HCT116 (cell line): ENCODE data around the gene TLR1. TPM values are rescaled to one million over a fixed set of nuclear protein-coding genes. Genes with fewer than 3 reads are reported as not detected.

Experiments
- ATAC-seq: fragments of 200-7000 bp; cut with Tn5 transposase; 2 replicates; pipeline ENCODE4 v1.9.1; 2020; ENCODE audit warnings: mild to moderate bottlenecking, moderate library complexity
- BruUV-seq: library from RNA; stranded (reverse); fragments of 400-500 nt; replicated peaks from 2 replicates; lab custom pipeline; 2021; lab: Mats Ljungman, UMichigan
- CTCF ChIA-PET: fragments of 300-600 bp; sonication (Branson Sonifier 250); formaldehyde crosslinking; loops from one replicate; lab custom pipeline; 2021; ENCODE audit warnings: antibody characterized with exemption; lab: Charles Lee
- POLR2A ChIA-PET: fragments of 300-600, 350-600 bp; sonication (Branson Sonifier 250); formaldehyde crosslinking; loops from one replicate; lab custom pipeline; 2021; ENCODE audit warnings: antibody characterized with exemption; lab: Charles Lee
- RAD21 ChIA-PET, 2 experiments: fragments of 300-600 bp; sonication (Branson Sonifier 250); formaldehyde crosslinking; loops; one replicate each; lab custom pipeline; 2023; ENCODE audit warnings: low total read pairs in 2 of 2; ENCODE audit not compliant: uncharacterized antibody in 2 of 2, unreplicated experiment in 2 of 2, low non-redundant PET in 1 of 2; lab: Charles Lee
- DNase-seq: peaks from one replicate; pipeline ENCODE4 v3.0.0-alpha.2; 2010; ENCODE audit warnings: low read depth, low spot score
- H2AFZ ChIP-seq: fragments of 200-600 bp; shearing (Covaris generic), sonication (generic); 2 replicates; pipeline ENCODE4 v1.6.1; 2017; ENCODE audit warnings: low read depth, mixed run types, mixed read lengths, antibody characterized with exemption, low read length; ENCODE audit not compliant: poor library complexity, severe bottlenecking
- H3K27ac ChIP-seq: 2 replicates; pipeline ENCODE4 v1.5.1; 2012; ENCODE audit warnings: low read depth, low read length
- H3K27me3 ChIP-seq: fragments of 200-600 bp; sonication (generic); 2 replicates; pipeline ENCODE4 v1.6.1; 2016; ENCODE audit warnings: mixed run types, low read length, mixed read lengths; ENCODE audit not compliant: insufficient read depth
- H3K36me3 ChIP-seq, 2 experiments: fragments of 200-500 bp in 1 of 2; fragments of 200-600 bp in 1 of 2; sonication (Bioruptor generic) in 1 of 2; sonication (generic) in 1 of 2; 2 replicates each; pipeline versions ENCODE4 v1.5.1 to v1.6.1; 2014 to 2016; ENCODE audit warnings: low read length in 2 of 2, inconsistent platforms in 1 of 2, mixed read lengths in 1 of 2, mixed run types in 1 of 2; ENCODE audit not compliant: insufficient read depth in 2 of 2, control insufficient read depth in 1 of 2
- H3K4me1 ChIP-seq, 2 experiments: fragments of 200-600 bp in 1 of 2; sonication (generic) in 1 of 2; 2 replicates each; pipeline versions ENCODE4 v1.5.1 to v1.6.1; 2012 to 2017; ENCODE audit warnings: low read length in 2 of 2, inconsistent platforms in 1 of 2, mild to moderate bottlenecking in 1 of 2, mixed read lengths in 1 of 2, mixed run types in 1 of 2, moderate library complexity in 1 of 2; ENCODE audit not compliant: insufficient read depth in 2 of 2, control insufficient read depth in 1 of 2
- H3K4me2 ChIP-seq: fragments of 200-600 bp; sonication (generic); 2 replicates; pipeline ENCODE4 v1.6.1; 2017; ENCODE audit warnings: mixed run types, low read length, mixed read lengths
- H3K4me3 ChIP-seq, 2 experiments: fragments of 200-600 bp in 1 of 2; sonication (generic) in 1 of 2; replicated peaks in 1 of 2; 2 replicates each; pipeline ENCODE4 v1.5.1; 2011 to 2016; ENCODE audit warnings: low read length in 2 of 2, control low read depth in 1 of 2, low read depth in 1 of 2, mild to moderate bottlenecking in 1 of 2, mixed read lengths in 1 of 2, mixed run types in 1 of 2
- H3K79me2 ChIP-seq: fragments of 200-600 bp; sonication (generic); 2 replicates; pipeline ENCODE4 v1.6.1; 2017; ENCODE audit warnings: mild to moderate bottlenecking, mixed run types, low read length, moderate library complexity, mixed read lengths; ENCODE audit not compliant: insufficient read depth
- H3K9ac ChIP-seq: fragments of 200-600 bp; sonication (generic); 2 replicates; pipeline ENCODE4 v1.6.1; 2016; ENCODE audit warnings: low read length, mixed read lengths
- H3K9me2 ChIP-seq: fragments of 200-600 bp; sonication (generic), shearing (Covaris generic); 2 replicates; pipeline ENCODE4 v1.6.1; 2017; ENCODE audit warnings: mixed run types, mild to moderate bottlenecking, moderate library complexity; ENCODE audit not compliant: insufficient read depth
- H3K9me3 ChIP-seq, 2 experiments: fragments of 200-500 bp in 1 of 2; fragments of 200-600 bp in 1 of 2; sonication (Bioruptor generic) in 1 of 2; sonication (generic) in 1 of 2; 2 replicates each; pipeline ENCODE4 v1.6.1; 2014 to 2017; ENCODE audit warnings: low read length in 2 of 2, mixed read lengths in 2 of 2, inconsistent platforms in 1 of 2, low read depth in 1 of 2, mild to moderate bottlenecking in 1 of 2, mixed run types in 1 of 2, moderate library complexity in 1 of 2; ENCODE audit not compliant: control insufficient read depth in 1 of 2, insufficient read depth in 1 of 2
- H4K20me1 ChIP-seq: fragments of 200-600 bp; sonication (generic), shearing (Covaris generic); 2 replicates; pipeline ENCODE4 v1.6.1; 2017; ENCODE audit warnings: mixed run types, mild to moderate bottlenecking, moderate library complexity; ENCODE audit not compliant: insufficient read depth
- EGR1 ChIP-seq: IDR thresholded peaks from 2 replicates; pipeline ENCODE4 v1.6.1; 2012; ENCODE audit warnings: low read depth
- ELF1 ChIP-seq: IDR thresholded peaks from 2 replicates; pipeline ENCODE4 v1.6.1; 2012; ENCODE audit warnings: low read depth, borderline replicate concordance
- EZH2 ChIP-seq: fragments of 200-600 bp; sonication (generic); IDR thresholded peaks from 2 replicates; pipeline ENCODE4 v1.6.1; 2017; ENCODE audit warnings: antibody characterized with exemption, mixed run types
- EZH2phosphoT487 ChIP-seq: fragments of 200-600 bp; IDR thresholded peaks from 2 replicates; pipeline ENCODE4 v1.6.1; 2018; ENCODE audit warnings: antibody characterized with exemption, borderline replicate concordance
- FOSL1 ChIP-seq: IDR thresholded peaks from 2 replicates; pipeline ENCODE4 v1.6.1; 2012; ENCODE audit warnings: low read depth
- JUND ChIP-seq: IDR thresholded peaks from 2 replicates; pipeline ENCODE4 v1.6.1; 2012
- POLR2A ChIP-seq: IDR thresholded peaks from 2 replicates; pipeline ENCODE4 v1.7.0; 2011; ENCODE audit warnings: borderline replicate concordance; ENCODE audit not compliant: insufficient read depth, insufficient read length; ENCODE audit errors: extremely low read depth
- RAD21 ChIP-seq: IDR thresholded peaks from 2 replicates; pipeline ENCODE4 v1.6.1; 2012; ENCODE audit warnings: low read depth, mild to moderate bottlenecking
- YY1 ChIP-seq: IDR thresholded peaks from 2 replicates; pipeline ENCODE4 v1.6.1; 2011; ENCODE audit warnings: low read length, low read depth, moderate library complexity, mild to moderate bottlenecking; ENCODE audit not compliant: insufficient replicate concordance; ENCODE audit errors: extremely low read depth
- ZNF274 ChIP-seq: fragments of 200-500 bp; sonication (Bioruptor generic); IDR thresholded peaks from 2 replicates; pipeline ENCODE4 v1.6.1; 2014; ENCODE audit warnings: mild to moderate bottlenecking, low read depth, low read length, inconsistent platforms
- intact Hi-C: fragments of 100-400 bp; cut with micrococcal nuclease; formaldehyde crosslinking; loops from 2 replicates; pipeline ENCODE4 v1.10.0; 2022
- total RNA-seq: library from RNA; stranded (reverse); gene quantifications from one replicate; pipeline ENCODE4 v1.2.1, GENCODE V29; 2021; ENCODE audit not compliant: unreplicated experiment
- TF ChIP-seq, protein P1 (sequence below): IDR thresholded peaks from 2 replicates; pipeline ENCODE4 v1.6.1; 2012
- TF ChIP-seq, protein P2 (sequence below): IDR thresholded peaks from 2 replicates; pipeline ENCODE4 v1.6.1; 2012
- TF ChIP-seq, protein P3 (sequence below), 3 experiments: fragments of 200-600 bp in 1 of 3; sonication (generic) in 1 of 3; IDR thresholded peaks in 2 of 3; conservative IDR thresholded peaks in 1 of 3; 2 replicates each; pipeline ENCODE4 v1.5.1; 2012 to 2017; ENCODE audit warnings: low read depth in 2 of 3, low read length in 2 of 3, antibody characterized with exemption in 1 of 3, borderline replicate concordance in 1 of 3, control low read depth in 1 of 3, mild to moderate bottlenecking in 1 of 3, mixed read lengths in 1 of 3, mixed run types in 1 of 3, moderate library complexity in 1 of 3; ENCODE audit not compliant: insufficient read depth in 1 of 3

Gene TLR1
- total RNA-seq, 1 experiment from 2014 or later, result 1.4 TPM

DNA sequence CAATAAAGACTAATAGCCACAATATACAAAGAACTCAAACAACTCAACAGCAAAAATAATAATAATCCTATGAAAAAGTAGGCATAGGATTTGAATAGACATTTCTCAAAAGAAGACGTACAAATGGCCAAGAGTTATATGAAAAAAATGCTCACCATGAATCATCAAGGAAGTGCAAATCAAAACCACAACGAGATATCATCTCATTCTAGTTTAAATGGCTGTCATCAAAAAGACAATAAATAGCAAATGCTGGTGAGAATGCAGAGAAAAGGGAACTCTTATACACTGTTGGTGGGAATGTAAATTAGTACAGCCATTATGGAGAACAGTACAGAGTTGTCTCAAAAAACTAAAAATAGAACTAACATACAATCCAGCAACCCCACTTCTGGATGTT lies 33.3 kb upstream of the TLR1 start:
- Histone ChIP-seq H4K20me1 (no peaks in the 10 kb centered on the region), H2AFZ (no peak overlapping the region), H3K9me3 (no peaks in the 10 kb centered on the region), H3K4me2 (no peak overlapping the region), H3K4me3 (no peak overlapping the region), H3K27me3 (no peaks in the 10 kb centered on the region), H3K79me2 (no peaks in the 10 kb centered on the region), H3K4me1 (peaks cover 0 to 6% of the 10 kb centered on the region in 2 experiments; a peak in 2 of 4 replicates), H3K9me2 (no peaks in the 10 kb centered on the region), H3K9ac (no peak overlapping the region), H3K27ac (no peak overlapping the region), H3K36me3 (no peaks in the 10 kb centered on the region)
- DNase-seq (no peak), ATAC-seq (no peak)
- ChIA-PET CTCF (no interaction called here), POLR2A (no interaction called here), RAD21 (no interaction called here)
- intact Hi-C loops, result no loop called here
- BruUV-seq, result no TSS peak
- TF ChIP-seq ELF1, result no peak
- TF ChIP-seq JUND, result no peak
- no peak for TF ChIP-seq RAD21
- TF ChIP-seq, protein P1, sequence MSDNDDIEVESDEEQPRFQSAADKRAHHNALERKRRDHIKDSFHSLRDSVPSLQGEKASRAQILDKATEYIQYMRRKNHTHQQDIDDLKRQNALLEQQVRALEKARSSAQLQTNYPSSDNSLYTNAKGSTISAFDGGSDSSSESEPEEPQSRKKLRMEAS, result no peak
- no peak for TF ChIP-seq POLR2A
- TF ChIP-seq FOSL1, result no peak
- TF ChIP-seq YY1, result no peak
- TF ChIP-seq, protein P2, sequence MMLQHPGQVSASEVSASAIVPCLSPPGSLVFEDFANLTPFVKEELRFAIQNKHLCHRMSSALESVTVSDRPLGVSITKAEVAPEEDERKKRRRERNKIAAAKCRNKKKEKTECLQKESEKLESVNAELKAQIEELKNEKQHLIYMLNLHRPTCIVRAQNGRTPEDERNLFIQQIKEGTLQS, result no peak
- TF ChIP-seq, protein P3, sequence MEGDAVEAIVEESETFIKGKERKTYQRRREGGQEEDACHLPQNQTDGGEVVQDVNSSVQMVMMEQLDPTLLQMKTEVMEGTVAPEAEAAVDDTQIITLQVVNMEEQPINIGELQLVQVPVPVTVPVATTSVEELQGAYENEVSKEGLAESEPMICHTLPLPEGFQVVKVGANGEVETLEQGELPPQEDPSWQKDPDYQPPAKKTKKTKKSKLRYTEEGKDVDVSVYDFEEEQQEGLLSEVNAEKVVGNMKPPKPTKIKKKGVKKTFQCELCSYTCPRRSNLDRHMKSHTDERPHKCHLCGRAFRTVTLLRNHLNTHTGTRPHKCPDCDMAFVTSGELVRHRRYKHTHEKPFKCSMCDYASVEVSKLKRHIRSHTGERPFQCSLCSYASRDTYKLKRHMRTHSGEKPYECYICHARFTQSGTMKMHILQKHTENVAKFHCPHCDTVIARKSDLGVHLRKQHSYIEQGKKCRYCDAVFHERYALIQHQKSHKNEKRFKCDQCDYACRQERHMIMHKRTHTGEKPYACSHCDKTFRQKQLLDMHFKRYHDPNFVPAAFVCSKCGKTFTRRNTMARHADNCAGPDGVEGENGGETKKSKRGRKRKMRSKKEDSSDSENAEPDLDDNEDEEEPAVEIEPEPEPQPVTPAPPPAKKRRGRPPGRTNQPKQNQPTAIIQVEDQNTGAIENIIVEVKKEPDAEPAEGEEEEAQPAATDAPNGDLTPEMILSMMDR (IDR thresholded peaks at IDR 0.05 in 2 of 3, conservative IDR thresholded peaks at IDR 0.05 in 1 of 3; ENCODE audit: borderline replicate concordance in 1 of 3, insufficient read depth in 1 of 3, low read depth in 2 of 3, low read length in 2 of 3), result no peak
- no peak for TF ChIP-seq ZNF274
- TF ChIP-seq EZH2, result no peak
- TF ChIP-seq EZH2phosphoT487, result no peak
- TF ChIP-seq EGR1, result no peak
